ENCODE data around the gene RAB4A. TPM values are rescaled to one million over a fixed set of nuclear protein-coding genes. Genes with fewer than 3 reads are reported as not detected.

RAB4A gene
- total RNA-seq, 2 donors from 2014 or later: 12.5 to 69.0 TPM

DNA sequence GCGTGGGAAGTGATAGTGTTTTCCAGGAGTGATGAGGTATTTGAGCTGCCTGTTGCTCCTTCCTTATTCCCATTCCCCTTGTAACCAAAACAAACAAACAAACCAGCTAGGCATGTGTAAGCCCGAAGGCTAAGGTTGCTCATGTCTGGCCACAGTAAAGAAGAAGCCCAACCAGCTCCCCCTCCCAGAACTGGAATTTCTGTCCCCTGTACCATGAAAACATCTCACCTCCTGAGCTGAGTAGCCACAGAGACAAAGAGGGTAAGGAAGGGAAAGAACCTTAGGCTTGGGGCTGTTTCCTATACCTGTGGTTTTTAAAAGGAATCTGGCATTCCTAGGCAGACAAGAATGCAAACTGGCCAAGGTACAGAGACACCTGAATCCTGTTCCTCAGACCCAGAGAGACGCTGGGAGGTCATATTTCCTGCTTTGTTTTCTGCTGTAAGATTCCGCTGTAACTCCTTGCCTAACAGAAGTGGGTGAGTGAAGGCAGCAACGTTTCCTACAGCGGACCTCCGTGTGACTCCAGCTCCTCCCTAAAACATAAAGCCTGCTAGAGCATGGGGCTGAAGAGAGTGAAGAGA, 41.7 kb upstream of the RAB4A start:
- Histone ChIP-seq H3K4me1 (peaks cover 44% of the 10 kb centered on the region), H3K27me3 (no peaks in the 10 kb centered on the region), H3K4me3 (no peak overlapping the region), H3K9me3 (no peaks in the 10 kb centered on the region), H3K36me3 (replicated peaks in 1 of 2; ENCODE audit: insufficient read depth in 1 of 2, low read depth in 2 of 2) (no peaks in the 10 kb centered on the region), H3K27ac (peak overlapping the region; percentile 71 to 91 (median 80))
- DNase-seq (peak; percentile 30 to 55 (median 38)), ATAC-seq (peak; percentile 67)
- intact Hi-C loops (cut with DNase I): no loop called here
- 3 to 11% methylated on average over 7 of the region's 7 CpGs for WGBS, 2 donors
- peak in 1 of 3 donors; percentile 28 for TF ChIP-seq POLR2A (IDR thresholded peaks at IDR 0.05)
- TF ChIP-seq, protein P1, sequence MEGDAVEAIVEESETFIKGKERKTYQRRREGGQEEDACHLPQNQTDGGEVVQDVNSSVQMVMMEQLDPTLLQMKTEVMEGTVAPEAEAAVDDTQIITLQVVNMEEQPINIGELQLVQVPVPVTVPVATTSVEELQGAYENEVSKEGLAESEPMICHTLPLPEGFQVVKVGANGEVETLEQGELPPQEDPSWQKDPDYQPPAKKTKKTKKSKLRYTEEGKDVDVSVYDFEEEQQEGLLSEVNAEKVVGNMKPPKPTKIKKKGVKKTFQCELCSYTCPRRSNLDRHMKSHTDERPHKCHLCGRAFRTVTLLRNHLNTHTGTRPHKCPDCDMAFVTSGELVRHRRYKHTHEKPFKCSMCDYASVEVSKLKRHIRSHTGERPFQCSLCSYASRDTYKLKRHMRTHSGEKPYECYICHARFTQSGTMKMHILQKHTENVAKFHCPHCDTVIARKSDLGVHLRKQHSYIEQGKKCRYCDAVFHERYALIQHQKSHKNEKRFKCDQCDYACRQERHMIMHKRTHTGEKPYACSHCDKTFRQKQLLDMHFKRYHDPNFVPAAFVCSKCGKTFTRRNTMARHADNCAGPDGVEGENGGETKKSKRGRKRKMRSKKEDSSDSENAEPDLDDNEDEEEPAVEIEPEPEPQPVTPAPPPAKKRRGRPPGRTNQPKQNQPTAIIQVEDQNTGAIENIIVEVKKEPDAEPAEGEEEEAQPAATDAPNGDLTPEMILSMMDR (IDR thresholded peaks at IDR 0.05): no peak

DNA sequence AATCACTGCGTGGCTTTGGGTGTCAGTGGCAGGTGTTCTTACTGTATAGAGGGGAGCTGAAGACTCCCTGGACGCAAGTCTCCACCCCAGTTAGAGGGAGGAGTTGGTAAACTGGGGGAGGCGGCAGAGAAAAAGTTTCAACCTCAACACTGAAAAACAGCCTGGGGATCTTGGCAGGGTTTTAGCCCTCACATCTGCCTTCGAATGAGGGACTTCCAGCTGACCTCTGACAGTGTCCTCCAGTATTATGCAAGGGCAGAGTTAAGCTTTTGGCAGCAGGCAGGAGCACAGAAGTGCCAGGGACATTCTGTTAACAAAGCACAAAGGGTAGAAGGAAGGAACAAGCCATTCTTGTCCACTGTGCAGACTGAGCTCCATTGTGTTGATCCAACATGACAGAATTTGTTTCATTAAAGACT, 41.2 kb upstream of the RAB4A start:
- Histone ChIP-seq H3K4me1 (peaks cover 42% of the 10 kb centered on the region), H3K4me3 (no peak overlapping the region), H3K27me3 (no peaks in the 10 kb centered on the region), H3K9me3 (no peaks in the 10 kb centered on the region), H3K36me3 (replicated peaks in 1 of 2; ENCODE audit: insufficient read depth in 1 of 2, low read depth in 2 of 2) (no peaks in the 10 kb centered on the region), H3K27ac (peak overlapping the region; percentile 71 to 91 (median 80))
- ATAC-seq: peak; percentile 85
- DNase-seq: peak; percentile 62 to 89 (median 74)
- WGBS, 2 donors: 1 to 9% methylated on average over 4 of the region's 4 CpGs
- intact Hi-C loops (cut with DNase I): loop anchor here (10.0 kb wide), 1 partner anchor 545 kb away; no protein-coding TSS in a partner anchor
- TF ChIP-seq, protein P1 (IDR thresholded peaks at IDR 0.05): no peak
- TF ChIP-seq POLR2A (IDR thresholded peaks at IDR 0.05): peak in 1 of 3 donors; percentile 39

DNA sequence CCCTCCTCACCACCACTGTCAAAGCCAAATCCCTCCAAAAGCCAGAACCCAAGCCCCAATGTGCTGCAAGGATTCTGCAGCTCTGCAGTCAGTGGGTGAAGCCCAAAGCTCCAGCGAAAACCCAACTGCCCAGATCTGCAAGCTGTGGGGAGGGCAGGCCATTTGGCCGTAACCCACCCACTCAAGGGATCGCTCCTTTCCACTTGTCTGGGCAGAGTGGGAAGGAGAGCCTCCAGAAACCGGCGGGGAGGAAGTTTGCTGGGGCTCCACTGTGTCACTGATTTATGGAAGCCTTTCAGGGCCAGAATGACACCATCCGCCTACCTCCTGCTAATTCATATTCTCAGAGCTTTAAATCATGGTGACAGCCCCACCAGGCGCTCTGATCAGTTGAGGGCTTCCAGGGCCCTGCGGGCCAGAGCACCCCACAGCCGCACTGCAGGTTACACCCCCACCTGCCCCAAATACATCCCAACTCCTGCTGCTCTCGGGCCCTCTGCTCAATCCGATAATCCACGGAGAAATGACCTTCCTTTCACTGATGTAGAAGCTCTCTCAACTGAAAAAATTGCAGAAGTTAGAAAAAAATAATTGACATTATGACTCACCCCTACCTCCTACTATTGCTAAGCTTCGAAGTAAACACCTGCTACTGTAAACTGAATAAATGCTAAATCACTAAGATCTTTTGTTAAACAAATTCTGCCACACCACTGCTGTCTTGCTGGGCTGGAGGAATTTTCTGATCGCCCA, 40.6 kb upstream of the RAB4A start:
- ATAC-seq (peak; percentile 25), DNase-seq (peak in 2 of 4 donors; percentile 14 to 17)
- intact Hi-C loops (cut with DNase I): loop anchor here (10.0 kb wide), 1 partner anchor 546 kb away; no protein-coding TSS in a partner anchor
- H3K9me3 ChIP-seq: no peaks in the 10 kb centered on the region
- WGBS, 2 donors: 58 to 60% methylated on average over 13 to 14 of the region's 14 CpGs
- no peaks in the 10 kb centered on the region for H3K36me3 ChIP-seq (replicated peaks in 1 of 2; ENCODE audit: insufficient read depth in 1 of 2, low read depth in 2 of 2)
- H3K4me1 ChIP-seq: peaks cover 42% of the 10 kb centered on the region
- no peak overlapping the region for H3K4me3 ChIP-seq
- TF ChIP-seq POLR2A (IDR thresholded peaks at IDR 0.05): peak in 1 of 3 donors; percentile 9
- TF ChIP-seq, protein P1 (IDR thresholded peaks at IDR 0.05): no peak
- H3K27ac ChIP-seq: peak overlapping the region; percentile 71 to 91 (median 80)
- no peaks in the 10 kb centered on the region for H3K27me3 ChIP-seq

DNA sequence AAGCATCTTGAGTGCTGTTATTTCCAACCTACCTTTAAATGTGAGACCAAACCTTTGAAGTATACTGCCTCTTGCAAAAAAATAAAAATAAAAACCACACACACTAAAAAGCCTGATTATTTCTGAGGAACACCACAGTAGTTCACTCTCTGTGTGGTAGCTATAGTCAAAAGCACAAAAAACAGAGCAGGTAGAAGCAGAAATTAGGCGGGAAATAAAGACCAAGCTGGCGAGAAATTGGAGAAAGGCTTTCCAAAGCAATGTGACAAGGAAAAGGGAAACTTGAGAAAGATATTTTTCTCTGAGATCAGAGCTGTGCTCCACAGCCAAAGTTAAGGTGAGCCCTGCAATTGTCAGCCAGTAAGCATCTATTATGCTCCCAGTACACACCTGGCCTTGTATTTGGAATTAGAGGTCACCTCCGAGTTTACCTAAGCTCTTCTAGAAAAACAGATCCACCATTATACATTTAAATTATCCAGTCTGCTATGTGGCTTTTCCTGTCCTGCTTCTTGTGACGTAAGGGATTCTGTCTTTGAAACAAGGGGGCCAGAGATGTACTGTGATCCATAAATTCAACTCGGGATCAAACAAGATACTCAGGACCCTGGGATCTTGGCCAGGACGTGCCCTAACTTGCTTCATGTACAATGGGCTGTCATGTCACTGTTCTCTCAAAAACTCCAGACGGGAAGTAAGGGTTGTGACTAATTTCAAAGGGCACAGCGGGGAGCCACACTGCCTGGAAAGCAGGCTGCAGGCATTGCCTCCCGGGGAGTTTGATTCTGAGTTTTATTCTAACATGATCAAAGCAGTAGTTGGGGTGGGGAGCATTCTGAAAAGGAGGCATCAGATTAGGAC, 39.8 kb upstream of the RAB4A start:
- no peak overlapping the region for H3K4me3 ChIP-seq

More for the DNA sequence above, 39.8 kb upstream of the RAB4A start:
- intact Hi-C loops (cut with DNase I): loop anchor here (10.0 kb wide), 1 partner anchor 546 kb away; no protein-coding TSS in a partner anchor
- Histone ChIP-seq H3K27ac (peak overlapping the region in 3 of 4 donors; percentile 77 to 91 (median 83)), H3K27me3 (no peaks in the 10 kb centered on the region), H3K4me1 (peaks cover 42% of the 10 kb centered on the region), H3K9me3 (no peaks in the 10 kb centered on the region), H3K36me3 (replicated peaks in 1 of 2; ENCODE audit: insufficient read depth in 1 of 2, low read depth in 2 of 2) (no peaks in the 10 kb centered on the region)
- ATAC-seq (no peak), DNase-seq (peak in 1 of 4 donors; percentile 23)
- WGBS, 2 donors: 64 to 73% methylated on average over 9 of the region's 9 CpGs
- TF ChIP-seq, protein P1 (IDR thresholded peaks at IDR 0.05): no peak
- TF ChIP-seq POLR2A (IDR thresholded peaks at IDR 0.05): no peak

All from body of pancreas (tissue), 4 donors.